ENCODE measurements around the gene PDE2A.

PDE2A gene

DNA sequence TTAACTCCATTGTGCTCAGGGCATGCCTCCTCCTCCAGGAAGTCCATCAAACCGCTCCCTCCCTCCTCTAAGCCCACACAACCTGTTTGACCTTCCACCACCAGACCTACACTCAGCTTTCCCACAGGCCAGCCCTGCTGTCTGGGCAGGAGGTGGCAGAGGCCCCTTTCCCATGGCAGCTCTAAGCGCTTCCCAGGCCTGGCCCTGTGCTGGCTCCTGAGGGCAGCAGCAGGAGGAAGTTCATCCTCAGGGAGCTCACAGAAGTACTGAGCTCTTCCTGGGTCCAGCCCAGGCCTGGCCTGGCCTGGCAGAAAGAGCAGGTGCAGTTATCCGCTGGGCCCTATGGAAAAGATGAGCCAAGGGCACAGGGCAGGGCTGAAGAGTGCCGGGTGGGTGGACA, 46.6 kb upstream of the PDE2A start:
- H3K36me3 ChIP-seq (replicated peaks): peaks cover 2% of the 10 kb centered on the region
- H3K27ac ChIP-seq: no peak overlapping the region
- in situ Hi-C loops (cut with HindIII; ENCODE audit: low pct_ligation_motif_present, low sequenced_read_pairs): no loop called here
- H3K27me3 ChIP-seq (replicated peaks): no peaks in the 10 kb centered on the region
- no peak for DNase-seq
- H3K4me3 ChIP-seq (ENCODE audit: low read depth, low read length): peak overlapping the region; percentile 61
- TF ChIP-seq, protein P1, sequence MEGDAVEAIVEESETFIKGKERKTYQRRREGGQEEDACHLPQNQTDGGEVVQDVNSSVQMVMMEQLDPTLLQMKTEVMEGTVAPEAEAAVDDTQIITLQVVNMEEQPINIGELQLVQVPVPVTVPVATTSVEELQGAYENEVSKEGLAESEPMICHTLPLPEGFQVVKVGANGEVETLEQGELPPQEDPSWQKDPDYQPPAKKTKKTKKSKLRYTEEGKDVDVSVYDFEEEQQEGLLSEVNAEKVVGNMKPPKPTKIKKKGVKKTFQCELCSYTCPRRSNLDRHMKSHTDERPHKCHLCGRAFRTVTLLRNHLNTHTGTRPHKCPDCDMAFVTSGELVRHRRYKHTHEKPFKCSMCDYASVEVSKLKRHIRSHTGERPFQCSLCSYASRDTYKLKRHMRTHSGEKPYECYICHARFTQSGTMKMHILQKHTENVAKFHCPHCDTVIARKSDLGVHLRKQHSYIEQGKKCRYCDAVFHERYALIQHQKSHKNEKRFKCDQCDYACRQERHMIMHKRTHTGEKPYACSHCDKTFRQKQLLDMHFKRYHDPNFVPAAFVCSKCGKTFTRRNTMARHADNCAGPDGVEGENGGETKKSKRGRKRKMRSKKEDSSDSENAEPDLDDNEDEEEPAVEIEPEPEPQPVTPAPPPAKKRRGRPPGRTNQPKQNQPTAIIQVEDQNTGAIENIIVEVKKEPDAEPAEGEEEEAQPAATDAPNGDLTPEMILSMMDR (IDR thresholded peaks at IDR 0.05; ENCODE audit: low read depth, low read length, missing control alignments): no peak

DNA sequence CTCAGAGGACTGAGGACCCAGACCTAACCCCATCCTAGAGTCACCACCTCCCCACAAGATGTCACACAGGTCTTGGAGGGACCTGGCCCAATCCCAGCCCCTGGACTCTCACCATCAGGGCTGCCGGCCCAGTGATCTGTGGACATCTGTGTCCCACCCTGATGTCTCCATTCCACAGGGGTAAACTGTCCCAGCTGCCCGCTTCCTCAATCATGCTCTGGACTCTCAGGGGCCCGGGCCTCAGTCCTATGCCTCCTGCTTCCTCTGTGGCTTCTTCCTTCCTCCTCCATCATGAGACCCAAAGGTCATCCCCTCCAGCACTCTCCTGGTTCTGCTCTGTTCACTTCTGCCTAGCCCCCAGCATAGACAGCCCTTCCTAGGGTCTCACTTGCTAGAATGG, 45.8 kb upstream of the PDE2A start:
- H3K4me3 ChIP-seq (ENCODE audit: low read depth, low read length): no peak overlapping the region
- H3K36me3 ChIP-seq (replicated peaks): peaks cover 2% of the 10 kb centered on the region
- in situ Hi-C loops (cut with HindIII; ENCODE audit: low pct_ligation_motif_present, low sequenced_read_pairs): no loop called here
- no peaks in the 10 kb centered on the region for H3K27me3 ChIP-seq (replicated peaks)
- no peak for DNase-seq
- TF ChIP-seq, protein P1 (IDR thresholded peaks at IDR 0.05; ENCODE audit: low read depth, low read length, missing control alignments): no peak
- H3K27ac ChIP-seq: no peak overlapping the region

DNA sequence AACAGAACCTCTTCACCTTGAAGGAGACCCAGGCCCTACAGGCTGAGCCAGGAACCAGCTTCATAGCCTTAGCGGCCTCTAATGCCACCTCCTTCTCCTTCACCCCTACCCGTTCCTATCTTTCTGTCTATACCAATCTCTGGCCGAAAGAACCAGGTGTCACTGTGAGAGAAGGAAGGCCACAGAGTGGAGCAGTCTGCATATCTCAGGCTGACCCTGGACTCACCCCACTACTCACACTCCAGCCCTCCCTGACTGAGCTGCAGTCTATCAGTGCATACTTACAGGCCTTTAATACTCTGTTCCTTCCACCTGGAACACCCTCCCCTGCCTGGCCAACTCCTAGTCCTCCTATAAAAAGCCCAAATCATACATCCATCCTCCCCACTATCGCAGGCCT, 45.3 kb upstream of the PDE2A start:
- no peak for DNase-seq
- Histone ChIP-seq H3K36me3 (replicated peaks) (peaks cover 2% of the 10 kb centered on the region), H3K4me3 (ENCODE audit: low read depth, low read length) (no peak overlapping the region), H3K27me3 (replicated peaks) (no peaks in the 10 kb centered on the region), H3K27ac (no peak overlapping the region)
- TF ChIP-seq, protein P1 (IDR thresholded peaks at IDR 0.05; ENCODE audit: low read depth, low read length, missing control alignments): no peak
- in situ Hi-C loops (cut with HindIII; ENCODE audit: low pct_ligation_motif_present, low sequenced_read_pairs): no loop called here

DNA sequence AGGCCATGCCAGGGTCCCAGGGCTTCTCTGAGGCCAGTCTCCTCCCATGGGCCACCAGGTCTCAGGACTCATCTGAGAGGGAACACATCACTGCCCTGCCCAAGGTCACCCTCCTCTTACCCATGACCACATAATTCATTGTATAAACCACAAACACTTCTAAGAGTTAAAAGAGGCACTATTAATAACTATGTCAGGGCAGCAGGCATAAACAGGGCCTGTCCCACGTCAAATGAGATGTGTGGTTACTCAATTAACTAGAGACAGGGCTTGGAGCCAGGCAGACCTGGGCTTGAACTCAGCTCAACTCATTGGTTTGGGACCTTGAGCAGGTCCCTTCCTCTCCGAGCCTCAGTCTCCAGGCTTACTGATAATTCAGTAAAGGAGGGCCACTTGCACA, 44.9 kb upstream of the PDE2A start:
- no peak overlapping the region for H3K4me3 ChIP-seq (ENCODE audit: low read depth, low read length)
- in situ Hi-C loops (cut with HindIII; ENCODE audit: low pct_ligation_motif_present, low sequenced_read_pairs): no loop called here
- H3K27me3 ChIP-seq (replicated peaks): no peaks in the 10 kb centered on the region
- TF ChIP-seq, protein P1 (IDR thresholded peaks at IDR 0.05; ENCODE audit: low read depth, low read length, missing control alignments): no peak
- peaks cover 2% of the 10 kb centered on the region for H3K36me3 ChIP-seq (replicated peaks)
- no peak for DNase-seq
- no peak overlapping the region for H3K27ac ChIP-seq

DNA sequence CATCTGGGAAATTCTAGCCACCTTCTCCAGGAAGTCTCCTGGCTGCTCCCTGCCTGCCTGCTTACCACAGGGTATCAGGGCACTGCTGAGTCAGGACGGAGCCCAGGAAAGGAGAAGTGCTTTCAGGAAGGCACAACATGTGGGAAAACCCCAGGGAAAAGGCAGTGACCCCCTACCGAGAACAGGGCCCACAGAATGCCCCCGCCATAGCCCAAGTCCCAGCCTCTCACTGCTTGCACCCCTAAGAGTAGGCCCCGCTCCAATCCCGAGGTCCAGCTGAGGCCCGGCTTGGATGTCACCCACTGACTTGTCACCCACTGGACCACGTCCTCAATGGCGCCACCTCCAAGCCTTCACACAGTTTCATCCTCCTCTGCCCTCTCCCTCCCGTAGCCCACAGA, 43.9 kb upstream of the PDE2A start:
- in situ Hi-C loops (cut with HindIII; ENCODE audit: low pct_ligation_motif_present, low sequenced_read_pairs): no loop called here
- Histone ChIP-seq H3K27ac (no peak overlapping the region), H3K4me3 (ENCODE audit: low read depth, low read length) (no peak overlapping the region), H3K27me3 (replicated peaks) (no peaks in the 10 kb centered on the region), H3K36me3 (replicated peaks) (peaks cover 2% of the 10 kb centered on the region)
- DNase-seq: no peak
- TF ChIP-seq, protein P1 (IDR thresholded peaks at IDR 0.05; ENCODE audit: low read depth, low read length, missing control alignments): no peak

DNA sequence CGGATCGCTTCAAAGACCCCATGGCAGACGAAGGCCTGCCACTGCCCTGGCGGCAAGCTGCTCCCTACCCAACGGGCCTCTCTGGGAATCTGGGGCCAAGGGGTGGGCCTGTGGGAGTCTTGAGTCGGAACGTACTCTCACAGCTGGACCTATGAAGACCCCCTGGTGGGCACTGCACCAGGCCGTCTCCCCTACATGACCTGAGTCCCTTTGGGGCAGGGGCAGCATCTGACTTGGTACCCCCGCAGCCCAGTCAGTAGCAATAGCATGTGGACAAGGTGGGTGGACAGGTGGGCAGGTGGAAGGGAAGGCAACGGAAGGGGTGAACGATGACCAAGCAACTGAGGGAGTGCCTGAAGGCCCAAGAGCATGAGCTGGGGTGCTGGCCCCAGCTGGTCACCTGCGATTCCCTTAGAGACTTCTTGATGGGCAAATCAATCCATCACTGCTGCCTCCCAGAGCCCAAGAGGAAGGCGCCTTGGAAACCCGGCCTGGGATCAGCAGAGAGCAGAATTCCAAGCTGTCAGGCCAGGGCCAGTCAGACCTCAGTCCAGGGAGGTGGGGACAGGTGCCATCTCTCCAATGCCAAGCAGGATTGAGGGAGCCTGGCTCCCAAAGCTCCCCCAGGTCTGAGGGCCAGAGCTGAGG, 42.7 kb upstream of the PDE2A start:
- TF ChIP-seq, protein P1 (IDR thresholded peaks at IDR 0.05; ENCODE audit: low read depth, low read length, missing control alignments): no peak
- DNase-seq: no peak
- Histone ChIP-seq H3K4me3 (ENCODE audit: low read depth, low read length) (no peak overlapping the region), H3K27ac (no peak overlapping the region), H3K36me3 (replicated peaks) (peaks cover 3% of the 10 kb centered on the region), H3K27me3 (replicated peaks) (no peaks in the 10 kb centered on the region)
- in situ Hi-C loops (cut with HindIII; ENCODE audit: low pct_ligation_motif_present, low sequenced_read_pairs): no loop called here

All from brain microvascular endothelial cell (primary cell).